ENCODE results near the gene IL10RB. TPM values are rescaled to one million over a fixed set of nuclear protein-coding genes. Genes with fewer than 3 reads are reported as not detected.

The IL10RB gene
- total and polyA plus RNA-seq, 10 of the 15 experiments (the other 5 are each of a cell fraction or from before 2014, with no cell fraction given), result 15.0 to 55.1 (median 34.9) TPM

DNA sequence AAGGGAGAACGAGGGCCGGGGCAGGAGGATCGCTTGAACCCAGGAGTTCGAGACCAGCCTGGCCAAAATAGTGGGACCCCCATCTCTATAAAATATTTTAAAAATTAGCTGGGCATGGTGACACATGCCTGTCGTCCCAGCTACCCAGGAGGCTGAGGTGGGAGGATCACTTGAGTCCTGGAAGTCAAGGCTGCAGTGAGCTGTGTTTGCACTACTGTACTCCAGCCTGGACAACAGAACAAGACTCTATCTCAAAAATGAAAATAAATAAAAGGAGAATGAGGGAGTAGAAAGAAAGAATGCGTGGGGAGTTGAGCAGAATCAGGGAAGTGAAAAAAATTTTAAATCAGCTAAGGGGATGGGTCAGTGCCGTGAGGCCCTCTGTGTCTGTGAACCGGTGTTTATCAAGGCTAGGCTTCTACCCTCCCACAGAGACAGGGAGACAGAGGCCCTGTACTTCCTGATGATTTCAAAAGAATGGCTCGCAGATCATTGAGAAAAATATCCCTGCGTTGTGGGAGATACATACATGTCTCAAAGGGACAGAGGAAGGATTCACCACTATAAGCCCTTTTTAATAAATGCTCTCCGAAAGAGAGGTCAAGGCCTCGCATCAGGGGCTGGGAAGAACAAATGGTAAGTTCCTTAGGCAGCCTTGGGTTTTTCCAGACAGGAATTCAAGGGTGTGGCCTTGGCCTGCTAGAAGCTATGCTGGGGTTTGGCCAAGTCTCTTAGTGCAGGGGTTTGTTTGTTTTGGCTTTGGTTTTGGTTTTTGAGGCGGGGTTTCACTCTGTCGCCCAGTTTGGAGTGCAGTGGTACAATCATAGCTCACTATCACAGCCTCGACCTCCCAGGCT is 20.7 kb downstream of the IL10RB start:
- Histone ChIP-seq H3K9ac (ENCODE audit: control insufficient read depth, insufficient read depth, low read length) (no peak overlapping the region), H3K9me3 (replicated peaks; ENCODE audit: control insufficient read depth, insufficient read depth, low read length) (no peaks in the 10 kb centered on the region), H4K20me1 (ENCODE audit: control insufficient read depth, insufficient read depth) (no peaks in the 10 kb centered on the region), H3K4me1 (ENCODE audit: control insufficient read depth, insufficient read depth, low read length) (no peaks in the 10 kb centered on the region), H3K4me2 (ENCODE audit: control insufficient read depth, insufficient read depth) (no peak overlapping the region), H2AFZ (ENCODE audit: control insufficient read depth, low read depth, low read length) (no peak overlapping the region), H3K27ac (ENCODE audit: control insufficient read depth, insufficient read depth) (no peak overlapping the region), H3K27me3 (replicated peaks in 1 of 2; ENCODE audit: control insufficient read depth in 2 of 2, insufficient read depth in 2 of 2, low read length in 1 of 2) (no peaks in the 10 kb centered on the region), H3K4me3 (no peak overlapping the region), H3K36me3 (ENCODE audit: control insufficient read depth in 2 of 2, insufficient read depth in 2 of 2, low read length in 1 of 2) (peaks cover 6 to 11% of the 10 kb centered on the region in 2 experiments; a peak in 3 of 4 replicates), H3K79me2 (ENCODE audit: control insufficient read depth, insufficient read depth, low read length) (no peaks in the 10 kb centered on the region)
- CTCF ChIA-PET, result interaction anchor here (1.1 kb wide), 1 partner anchor 74 kb away, joined by 3 read pairs; no protein-coding TSS in a partner anchor
- TF ChIP-seq BACH1 (IDR thresholded peaks at IDR 0.05; ENCODE audit: borderline replicate concordance), result no peak
- no peak for TF ChIP-seq ZNF274 (IDR thresholded peaks at IDR 0.05; ENCODE audit: insufficient read depth, insufficient read length)
- TF ChIP-seq, protein P1, sequence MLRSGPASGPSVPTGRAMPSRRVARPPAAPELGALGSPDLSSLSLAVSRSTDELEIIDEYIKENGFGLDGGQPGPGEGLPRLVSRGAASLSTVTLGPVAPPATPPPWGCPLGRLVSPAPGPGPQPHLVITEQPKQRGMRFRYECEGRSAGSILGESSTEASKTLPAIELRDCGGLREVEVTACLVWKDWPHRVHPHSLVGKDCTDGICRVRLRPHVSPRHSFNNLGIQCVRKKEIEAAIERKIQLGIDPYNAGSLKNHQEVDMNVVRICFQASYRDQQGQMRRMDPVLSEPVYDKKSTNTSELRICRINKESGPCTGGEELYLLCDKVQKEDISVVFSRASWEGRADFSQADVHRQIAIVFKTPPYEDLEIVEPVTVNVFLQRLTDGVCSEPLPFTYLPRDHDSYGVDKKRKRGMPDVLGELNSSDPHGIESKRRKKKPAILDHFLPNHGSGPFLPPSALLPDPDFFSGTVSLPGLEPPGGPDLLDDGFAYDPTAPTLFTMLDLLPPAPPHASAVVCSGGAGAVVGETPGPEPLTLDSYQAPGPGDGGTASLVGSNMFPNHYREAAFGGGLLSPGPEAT (IDR thresholded peaks at IDR 0.05; ENCODE audit: low read depth), result no peak
- POLR2A ChIA-PET, result interaction anchor here (0.6 to 1.0 kb wide), 3 partner anchors 9 to 54 kb away, joined by 3 read pairs; no protein-coding TSS in a partner anchor
- RAD21 ChIA-PET (ENCODE audit: unreplicated experiment), result no interaction called here
- DNase-seq (ENCODE audit: low read depth, low spot score) (no peak), ATAC-seq (no peak), FAIRE-seq (no peak)
- intact Hi-C loops (cut with micrococcal nuclease; ENCODE audit: unreplicated experiment), result no loop called here
- 91% methylated on average over 15 of the region's 15 CpGs for WGBS (ENCODE audit: insufficient coverage, insufficient replicate concordance, low lambda C conversion rate, missing lambda C conversion rate)
- in situ Hi-C loops (cut with MboI), result no loop called here
- no TSS peak for BruUV-seq (replicated peaks)
- SMC1A ChIA-PET (ENCODE audit: uncharacterized antibody, unreplicated experiment), result no interaction called here

DNA sequence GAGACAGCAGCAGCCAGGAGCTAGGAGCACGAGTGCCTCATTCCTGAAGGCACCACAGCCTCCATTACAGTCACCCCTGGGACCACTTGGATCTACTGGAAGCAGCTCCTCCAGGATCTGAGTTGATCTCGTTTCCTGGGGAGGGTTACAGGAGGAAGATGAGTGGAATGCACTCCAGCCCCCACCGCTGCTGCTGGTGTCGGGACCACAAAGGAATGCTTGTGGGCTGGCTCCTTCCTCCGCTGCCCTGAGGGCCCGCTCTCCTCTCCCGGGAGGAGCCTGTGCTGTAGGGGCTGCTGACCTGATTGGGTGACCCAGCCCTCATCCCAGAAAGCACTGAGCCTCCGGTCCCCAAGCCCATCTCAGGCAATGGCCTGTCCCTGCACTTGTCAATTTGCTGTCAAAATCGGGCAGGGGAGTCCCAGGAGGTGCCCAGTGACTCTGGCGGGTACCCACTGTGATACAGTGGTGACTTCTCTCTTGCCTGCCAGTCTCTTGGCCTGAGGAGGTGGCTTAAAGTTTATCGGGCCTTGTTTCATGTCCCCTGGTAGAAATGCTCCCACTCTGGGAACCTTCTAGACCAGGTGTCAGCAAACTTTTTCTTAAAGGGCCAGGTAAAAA is 23.1 kb downstream of the IL10RB start:
- H3K4me2 ChIP-seq (ENCODE audit: control insufficient read depth, insufficient read depth), result no peak overlapping the region
- H3K9me3 ChIP-seq (replicated peaks; ENCODE audit: control insufficient read depth, insufficient read depth, low read length), result no peaks in the 10 kb centered on the region
- SMC1A ChIA-PET (ENCODE audit: uncharacterized antibody, unreplicated experiment), result no interaction called here
- BruUV-seq (replicated peaks), result no TSS peak
- no peak overlapping the region for H3K4me3 ChIP-seq
- RAD21 ChIA-PET (ENCODE audit: unreplicated experiment), result no interaction called here
- ATAC-seq, result no peak
- H3K27ac ChIP-seq (ENCODE audit: control insufficient read depth, insufficient read depth), result no peak overlapping the region
- FAIRE-seq, result no peak
- CTCF ChIA-PET, result no interaction called here
- in situ Hi-C loops (cut with MboI), result no loop called here
- no peaks in the 10 kb centered on the region for H3K27me3 ChIP-seq (replicated peaks in 1 of 2; ENCODE audit: control insufficient read depth in 2 of 2, insufficient read depth in 2 of 2, low read length in 1 of 2)
- H2AFZ ChIP-seq (ENCODE audit: control insufficient read depth, low read depth, low read length), result no peak overlapping the region
- intact Hi-C loops (cut with micrococcal nuclease; ENCODE audit: unreplicated experiment), result no loop called here
- WGBS (ENCODE audit: insufficient coverage, insufficient replicate concordance, low lambda C conversion rate, missing lambda C conversion rate), result 80% methylated on average over 11 of the region's 11 CpGs
- POLR2A ChIA-PET, result no interaction called here
- H3K9ac ChIP-seq (ENCODE audit: control insufficient read depth, insufficient read depth, low read length), result no peak overlapping the region
- no peaks in the 10 kb centered on the region for H3K79me2 ChIP-seq (ENCODE audit: control insufficient read depth, insufficient read depth, low read length)
- no peak for DNase-seq (ENCODE audit: low read depth, low spot score)
- H3K36me3 ChIP-seq (ENCODE audit: control insufficient read depth in 2 of 2, insufficient read depth in 2 of 2, low read length in 1 of 2), result peaks cover 2 to 13% of the 10 kb centered on the region in 2 experiments; a peak in 3 of 4 replicates
- H4K20me1 ChIP-seq (ENCODE audit: control insufficient read depth, insufficient read depth), result no peaks in the 10 kb centered on the region
- H3K4me1 ChIP-seq (ENCODE audit: control insufficient read depth, insufficient read depth, low read length), result no peaks in the 10 kb centered on the region
- TF ChIP-seq, protein P2, sequence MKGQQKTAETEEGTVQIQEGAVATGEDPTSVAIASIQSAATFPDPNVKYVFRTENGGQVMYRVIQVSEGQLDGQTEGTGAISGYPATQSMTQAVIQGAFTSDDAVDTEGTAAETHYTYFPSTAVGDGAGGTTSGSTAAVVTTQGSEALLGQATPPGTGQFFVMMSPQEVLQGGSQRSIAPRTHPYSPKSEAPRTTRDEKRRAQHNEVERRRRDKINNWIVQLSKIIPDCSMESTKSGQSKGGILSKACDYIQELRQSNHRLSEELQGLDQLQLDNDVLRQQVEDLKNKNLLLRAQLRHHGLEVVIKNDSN (IDR thresholded peaks at IDR 0.05; ENCODE audit: borderline replicate concordance, extremely low read length, insufficient read depth, low read depth, low read length), result no peak
- TF ChIP-seq RUNX3 (IDR thresholded peaks at IDR 0.05; ENCODE audit: low read length), result no peak
- TF ChIP-seq, protein P3, sequence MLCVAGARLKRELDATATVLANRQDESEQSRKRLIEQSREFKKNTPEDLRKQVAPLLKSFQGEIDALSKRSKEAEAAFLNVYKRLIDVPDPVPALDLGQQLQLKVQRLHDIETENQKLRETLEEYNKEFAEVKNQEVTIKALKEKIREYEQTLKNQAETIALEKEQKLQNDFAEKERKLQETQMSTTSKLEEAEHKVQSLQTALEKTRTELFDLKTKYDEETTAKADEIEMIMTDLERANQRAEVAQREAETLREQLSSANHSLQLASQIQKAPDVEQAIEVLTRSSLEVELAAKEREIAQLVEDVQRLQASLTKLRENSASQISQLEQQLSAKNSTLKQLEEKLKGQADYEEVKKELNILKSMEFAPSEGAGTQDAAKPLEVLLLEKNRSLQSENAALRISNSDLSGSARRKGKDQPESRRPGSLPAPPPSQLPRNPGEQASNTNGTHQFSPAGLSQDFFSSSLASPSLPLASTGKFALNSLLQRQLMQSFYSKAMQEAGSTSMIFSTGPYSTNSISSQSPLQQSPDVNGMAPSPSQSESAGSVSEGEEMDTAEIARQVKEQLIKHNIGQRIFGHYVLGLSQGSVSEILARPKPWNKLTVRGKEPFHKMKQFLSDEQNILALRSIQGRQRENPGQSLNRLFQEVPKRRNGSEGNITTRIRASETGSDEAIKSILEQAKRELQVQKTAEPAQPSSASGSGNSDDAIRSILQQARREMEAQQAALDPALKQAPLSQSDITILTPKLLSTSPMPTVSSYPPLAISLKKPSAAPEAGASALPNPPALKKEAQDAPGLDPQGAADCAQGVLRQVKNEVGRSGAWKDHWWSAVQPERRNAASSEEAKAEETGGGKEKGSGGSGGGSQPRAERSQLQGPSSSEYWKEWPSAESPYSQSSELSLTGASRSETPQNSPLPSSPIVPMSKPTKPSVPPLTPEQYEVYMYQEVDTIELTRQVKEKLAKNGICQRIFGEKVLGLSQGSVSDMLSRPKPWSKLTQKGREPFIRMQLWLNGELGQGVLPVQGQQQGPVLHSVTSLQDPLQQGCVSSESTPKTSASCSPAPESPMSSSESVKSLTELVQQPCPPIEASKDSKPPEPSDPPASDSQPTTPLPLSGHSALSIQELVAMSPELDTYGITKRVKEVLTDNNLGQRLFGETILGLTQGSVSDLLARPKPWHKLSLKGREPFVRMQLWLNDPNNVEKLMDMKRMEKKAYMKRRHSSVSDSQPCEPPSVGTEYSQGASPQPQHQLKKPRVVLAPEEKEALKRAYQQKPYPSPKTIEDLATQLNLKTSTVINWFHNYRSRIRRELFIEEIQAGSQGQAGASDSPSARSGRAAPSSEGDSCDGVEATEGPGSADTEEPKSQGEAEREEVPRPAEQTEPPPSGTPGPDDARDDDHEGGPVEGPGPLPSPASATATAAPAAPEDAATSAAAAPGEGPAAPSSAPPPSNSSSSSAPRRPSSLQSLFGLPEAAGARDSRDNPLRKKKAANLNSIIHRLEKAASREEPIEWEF (IDR thresholded peaks at IDR 0.05; ENCODE audit: insufficient replicate concordance, low read depth, low read length), result no peak
